CD14-positive monocyte (primary cell): ENCODE measurements around the gene HMGCS2. TPM values are rescaled to one million over a fixed set of nuclear protein-coding genes. Genes with fewer than 3 reads are reported as not detected.

Experiments
- DNase-seq, 3 donors: peaks; one replicate each; pipeline ENCODE4 v3.0.0-alpha.2; 2011 to 2022
- H2AFZ ChIP-seq: 2 replicates; pipeline ENCODE4 v1.6.0; 2012; ENCODE audit warnings: mild to moderate bottlenecking, low read depth, low read length, inconsistent platforms; ENCODE audit not compliant: insufficient read depth, poor library complexity, severe bottlenecking
- H3K27ac ChIP-seq, 2 donors: 1 replicate in 1 of 2; 2 replicates in 1 of 2; pipeline ENCODE4 v1.5.1; 2012 to 2013; ENCODE audit warnings: low read length in 2 of 2, control low read depth in 1 of 2, inconsistent platforms in 1 of 2, low read depth in 1 of 2, mild to moderate bottlenecking in 1 of 2
- H3K27me3 ChIP-seq, 2 donors: one replicate each; pipeline versions ENCODE4 v1.6.0 to v1.6.1; 2011 to 2013; ENCODE audit warnings: low read length in 2 of 2; ENCODE audit not compliant: control insufficient read depth in 2 of 2, insufficient read depth in 2 of 2
- H3K36me3 ChIP-seq, 2 donors: replicated peaks in 1 of 2; 1 replicate in 1 of 2; 2 replicates in 1 of 2; pipeline versions ENCODE4 v1.5.1 to v1.6.1; 2012 to 2013; ENCODE audit warnings: low read length in 2 of 2, control low read depth in 1 of 2, inconsistent platforms in 1 of 2, mild to moderate bottlenecking in 1 of 2; ENCODE audit not compliant: insufficient read depth in 2 of 2, control insufficient read depth in 1 of 2
- H3K4me1 ChIP-seq, 2 donors: 1 replicate in 1 of 2; 2 replicates in 1 of 2; pipeline versions ENCODE4 v1.5.1 to v1.6.1; 2012 to 2013; ENCODE audit warnings: low read length in 2 of 2, control low read depth in 1 of 2, inconsistent platforms in 1 of 2, mild to moderate bottlenecking in 1 of 2, moderate library complexity in 1 of 2; ENCODE audit not compliant: insufficient read depth in 2 of 2, control insufficient read depth in 1 of 2
- H3K4me2 ChIP-seq: replicated peaks from 2 replicates; pipeline ENCODE3; 2012; ENCODE audit warnings: low read length, moderate library complexity, mild to moderate bottlenecking; ENCODE audit not compliant: poor library complexity, severe bottlenecking; ENCODE audit errors: extremely low read depth
- H3K4me3 ChIP-seq, 3 experiments: fragments of 200-600 bp in 1 of 3; sonication (generic) in 1 of 3; replicated peaks in 1 of 3; 1 replicate in 2 of 3; 2 replicates in 1 of 3; pipeline ENCODE4 v1.5.1; 2011 to 2013; ENCODE audit warnings: low read length in 3 of 3, mild to moderate bottlenecking in 3 of 3, control low read depth in 2 of 3, low read depth in 2 of 3, inconsistent platforms in 1 of 3, moderate library complexity in 1 of 3
- H3K79me2 ChIP-seq: 2 replicates; pipeline ENCODE4 v1.6.0; 2012; ENCODE audit warnings: mild to moderate bottlenecking, control low read depth, inconsistent platforms, low read length, moderate library complexity; ENCODE audit not compliant: insufficient read depth
- H3K9ac ChIP-seq: 2 replicates; pipeline ENCODE4 v1.6.0; 2017; ENCODE audit warnings: low read length, mild to moderate bottlenecking; ENCODE audit not compliant: insufficient read depth, poor library complexity, severe bottlenecking
- H3K9me3 ChIP-seq, 2 donors: replicated peaks in 1 of 2; 1 replicate in 1 of 2; 2 replicates in 1 of 2; pipeline versions ENCODE4 v1.5.1 to v1.6.1; 2012 to 2013; ENCODE audit warnings: low read length in 2 of 2, control low read depth in 1 of 2; ENCODE audit not compliant: control insufficient read depth in 1 of 2, insufficient read depth in 1 of 2
- H4K20me1 ChIP-seq: 2 replicates; pipeline ENCODE4 v1.6.0; 2012; ENCODE audit warnings: mild to moderate bottlenecking, low read length, control low read depth, moderate library complexity; ENCODE audit not compliant: insufficient read depth
- H3K27ac Mint-ChIP-seq, 7 donors: one replicate each; pipeline ENCODE4 v1.8.0; 2020; ENCODE audit warnings: mild to moderate bottlenecking in 7 of 7, mixed read lengths in 7 of 7, moderate library complexity in 6 of 7, inconsistent platforms in 2 of 7
- H3K27me3 Mint-ChIP-seq, 3 donors: one replicate each; pipeline ENCODE4 v1.8.0; 2021 to 2022; ENCODE audit warnings: low read depth in 3 of 3, mild to moderate bottlenecking in 3 of 3, mixed read lengths in 3 of 3, moderate library complexity in 3 of 3, inconsistent platforms in 1 of 3
- H3K36me3 Mint-ChIP-seq, 2 donors: one replicate each; pipeline ENCODE4 v1.8.0; 2020; ENCODE audit warnings: mixed read lengths in 2 of 2, inconsistent platforms in 1 of 2, mild to moderate bottlenecking in 1 of 2
- H3K4me1 Mint-ChIP-seq: one replicate; pipeline ENCODE4 v1.8.0; 2020; ENCODE audit warnings: mild to moderate bottlenecking, mixed read lengths
- H3K4me3 Mint-ChIP-seq, 2 donors: one replicate each; pipeline ENCODE4 v1.8.0; 2020; ENCODE audit warnings: mild to moderate bottlenecking in 2 of 2, mixed read lengths in 2 of 2, moderate library complexity in 1 of 2
- H3K9me3 Mint-ChIP-seq, 7 donors: one replicate each; pipeline ENCODE4 v1.8.0; 2020 to 2022; ENCODE audit warnings: mixed read lengths in 7 of 7, mild to moderate bottlenecking in 6 of 7, moderate library complexity in 6 of 7, inconsistent platforms in 2 of 7
- WGBS: methylation state at CpG from one replicate; pipeline ENCODE4 v1.1.5; 2013; ENCODE audit warnings: missing lambda C conversion rate; ENCODE audit not compliant: insufficient coverage; 5-methylcytosine and 5-hydroxymethylcytosine counted together
- intact Hi-C, 2 donors: fragments of 100-400 bp; cut with micrococcal nuclease; formaldehyde crosslinking; loops; one replicate each; pipeline versions ENCODE4 v1.15.0 to v1.15.1; 2023
- polyA plus RNA-seq, 3 donors: library from polyadenylated mRNA; depleted of rRNA in 1 of 3; unstranded in 2 of 3; stranded (reverse) in 1 of 3; fragments of 300-500 nt in 2 of 3; fragments of >200 nt in 1 of 3; fragmentation: Illumina TruSeq in 2 of 3; gene quantifications; 1 replicate in 2 of 3; 2 replicates in 1 of 3; pipeline ENCODE4 v1.2.3, GENCODE V29; 2012 to 2021
- TF ChIP-seq, protein P1 (sequence below): fragments of 200-600 bp; IDR thresholded peaks from one replicate; pipeline ENCODE4 v1.8.0; 2022; ENCODE audit warnings: antibody characterized with exemption, mild to moderate bottlenecking

HMGCS2 gene
- polyA plus RNA-seq, 3 donors, result not detected

DNA sequence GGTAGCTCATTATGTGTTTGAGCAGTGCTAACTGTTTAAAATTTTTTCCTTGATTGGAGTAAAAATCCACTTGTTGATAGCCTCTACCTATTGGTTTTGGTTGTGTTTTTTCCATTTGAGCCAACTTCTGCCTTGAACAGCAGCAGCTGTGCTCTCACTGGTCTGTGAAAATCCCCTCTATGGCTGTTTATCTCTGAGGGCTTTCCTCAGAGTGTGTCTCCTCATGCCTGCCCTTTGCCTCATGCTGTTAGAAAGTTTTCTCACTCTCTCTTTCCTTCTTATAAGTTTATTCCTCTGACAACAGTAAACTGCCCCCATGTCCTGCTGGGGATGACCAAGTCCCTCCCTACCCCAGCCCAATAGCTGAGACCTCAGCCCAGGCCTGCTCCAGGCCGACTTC is 28.5 kb upstream of the HMGCS2 start:
- Histone ChIP-seq H3K4me1 (no peaks in the 10 kb centered on the region), H3K4me3 (no peak overlapping the region), H3K79me2 (no peaks in the 10 kb centered on the region), H4K20me1 (no peaks in the 10 kb centered on the region), H3K36me3 (no peaks in the 10 kb centered on the region), H3K9ac (no peak overlapping the region), H3K4me2 (no peak overlapping the region), H3K9me3 (no peaks in the 10 kb centered on the region), H3K27me3 (no peaks in the 10 kb centered on the region), H2AFZ (no peak overlapping the region), H3K27ac (no peak overlapping the region)
- Mint-ChIP-seq H3K4me3 (no peak overlapping the region), H3K27me3 (peaks cover 0 to 2% (median 0%) of the 10 kb centered on the region in 3 donors), H3K27ac (no peak overlapping the region), H3K36me3 (no peaks in the 10 kb centered on the region), H3K9me3 (no peaks in the 10 kb centered on the region), H3K4me1 (peaks cover 10% of the 10 kb centered on the region)
- intact Hi-C loops, result no loop called here
- WGBS, result 100% methylated on average over 1 of the region's 1 CpG
- DNase-seq, result no peak
- TF ChIP-seq, protein P1, sequence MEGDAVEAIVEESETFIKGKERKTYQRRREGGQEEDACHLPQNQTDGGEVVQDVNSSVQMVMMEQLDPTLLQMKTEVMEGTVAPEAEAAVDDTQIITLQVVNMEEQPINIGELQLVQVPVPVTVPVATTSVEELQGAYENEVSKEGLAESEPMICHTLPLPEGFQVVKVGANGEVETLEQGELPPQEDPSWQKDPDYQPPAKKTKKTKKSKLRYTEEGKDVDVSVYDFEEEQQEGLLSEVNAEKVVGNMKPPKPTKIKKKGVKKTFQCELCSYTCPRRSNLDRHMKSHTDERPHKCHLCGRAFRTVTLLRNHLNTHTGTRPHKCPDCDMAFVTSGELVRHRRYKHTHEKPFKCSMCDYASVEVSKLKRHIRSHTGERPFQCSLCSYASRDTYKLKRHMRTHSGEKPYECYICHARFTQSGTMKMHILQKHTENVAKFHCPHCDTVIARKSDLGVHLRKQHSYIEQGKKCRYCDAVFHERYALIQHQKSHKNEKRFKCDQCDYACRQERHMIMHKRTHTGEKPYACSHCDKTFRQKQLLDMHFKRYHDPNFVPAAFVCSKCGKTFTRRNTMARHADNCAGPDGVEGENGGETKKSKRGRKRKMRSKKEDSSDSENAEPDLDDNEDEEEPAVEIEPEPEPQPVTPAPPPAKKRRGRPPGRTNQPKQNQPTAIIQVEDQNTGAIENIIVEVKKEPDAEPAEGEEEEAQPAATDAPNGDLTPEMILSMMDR, result no peak

DNA sequence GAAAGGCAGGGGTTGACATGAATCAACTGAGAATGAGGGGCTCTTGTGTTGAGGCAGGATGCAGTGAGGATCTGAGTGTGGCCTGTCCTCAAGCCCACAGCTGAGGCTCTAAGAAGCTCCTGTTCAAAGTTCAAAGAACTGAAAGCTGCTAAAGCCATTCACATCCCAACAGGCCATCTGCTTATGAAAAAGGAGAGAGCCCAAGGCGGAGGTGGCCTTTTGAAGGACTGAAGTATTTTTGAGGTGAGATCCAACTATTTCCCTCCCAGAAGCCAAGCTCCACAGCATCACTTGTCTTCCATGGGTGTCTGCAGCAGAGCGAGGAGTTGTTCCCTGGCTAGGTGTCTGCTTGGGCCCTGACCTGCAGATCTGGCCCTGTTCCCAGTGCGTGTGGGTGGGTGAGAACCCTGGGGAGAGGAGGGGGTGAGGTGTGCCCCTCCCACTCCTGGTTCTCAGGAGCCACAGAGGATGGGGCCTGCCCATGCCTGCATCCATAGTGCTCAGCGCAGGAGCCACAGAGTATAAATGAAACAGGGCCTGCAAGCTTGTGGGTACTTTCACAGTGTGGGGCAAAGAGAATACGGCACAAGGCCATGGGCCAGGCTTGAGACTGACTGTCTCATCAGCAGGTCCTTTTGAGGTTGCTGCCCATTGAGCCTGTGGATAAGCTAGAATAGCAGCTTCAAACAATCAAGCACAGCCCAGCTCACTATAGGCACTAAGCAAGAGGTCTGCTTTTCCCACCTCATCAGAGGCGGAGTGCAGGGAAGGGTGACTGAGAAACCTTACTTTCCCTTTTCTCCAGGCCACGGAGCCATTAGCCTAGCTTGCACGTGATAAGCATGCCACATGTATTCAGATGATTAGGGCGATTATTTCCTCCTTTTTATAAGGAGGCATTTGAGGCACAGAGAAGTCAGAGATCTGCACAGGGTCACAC is 26.8 kb upstream of the HMGCS2 start:
- Histone ChIP-seq H3K9me3 (no peaks in the 10 kb centered on the region), H3K4me3 (no peak overlapping the region), H2AFZ (no peak overlapping the region), H3K27ac (no peak overlapping the region), H3K79me2 (no peaks in the 10 kb centered on the region), H3K36me3 (no peaks in the 10 kb centered on the region), H3K9ac (no peak overlapping the region), H3K4me1 (no peaks in the 10 kb centered on the region), H3K4me2 (no peak overlapping the region), H4K20me1 (no peaks in the 10 kb centered on the region), H3K27me3 (no peaks in the 10 kb centered on the region)
- intact Hi-C loops, result no loop called here
- WGBS, result 94% methylated on average over 7 of the region's 9 CpGs
- DNase-seq, result no peak
- H3K36me3 Mint-ChIP-seq, result no peaks in the 10 kb centered on the region
- peaks cover 0 to 2% (median 0%) of the 10 kb centered on the region in 3 donors for H3K27me3 Mint-ChIP-seq
- H3K4me3 Mint-ChIP-seq, result no peak overlapping the region
- H3K4me1 Mint-ChIP-seq, result peaks cover 10% of the 10 kb centered on the region
- TF ChIP-seq, protein P1, result no peak
- H3K27ac Mint-ChIP-seq, result no peak overlapping the region
- H3K9me3 Mint-ChIP-seq, result no peaks in the 10 kb centered on the region
